GM19238 (cell line): ENCODE data around the gene PAN2.
"Not testable (repeated sequence)": the region's sequence is repeated elsewhere in the genome, so short reads cannot be mapped to it uniquely, and the experiment has no call there.

Experiments used
- DNase-seq: peaks from one replicate; pipeline ENCODE4 v3.0.0; 2011; ENCODE audit warnings: low spot score; ENCODE audit not compliant: insufficient read length

The PAN2 gene

GRCh38 chr12:56347255-56347654 is 13.5 kb upstream of the PAN2 start:
- not testable (repeated sequence) for DNase-seq

GRCh38 chr12:56346675-56347074 is 12.9 kb upstream of the PAN2 start:
- no peak for DNase-seq

GRCh38 chr12:56342290-56342689 is 8.5 kb upstream of the PAN2 start:
- DNase-seq = not testable (repeated sequence)

GRCh38 chr12:56341616-56342015 is 7.8 kb upstream of the PAN2 start:
- DNase-seq = no peak

GRCh38 chr12:56339158-56339422 is 5.3 kb upstream of the PAN2 start:
- no peak for DNase-seq

- no peak for DNase-seq
Observed at GRCh38 chr12:56338308-56339157, 4.7 kb upstream of the PAN2 start, which contains the start of gene IL23A. Gene IL23A (plus strand): TSS chr12:56338884. CDS start chr12:56339045, 161 bp downstream.

GRCh38 chr12:56337753-56338251 is 4.0 kb upstream of the PAN2 start:
- no peak for DNase-seq

- DNase-seq = no peak
Observed at GRCh38 chr12:56336361-56337167, 2.8 kb upstream of the PAN2 start.

- not testable (repeated sequence) for DNase-seq
Observed at GRCh38 chr12:56335527-56335926, 1.7 kb upstream of the PAN2 start.

- no peak for DNase-seq
Observed at GRCh38 chr12:56334490-56334793, 642 bp upstream of the PAN2 start.

- no peak for DNase-seq
Observed at GRCh38 chr12:56333197-56333678, 562 bp downstream of the PAN2 start.

- DNase-seq = no peak
Observed at GRCh38 chr12:56332512-56333196, 1.1 kb downstream of the PAN2 start.

GRCh38 chr12:56330936-56331490 is 2.8 kb downstream of the PAN2 start:
- DNase-seq = no peak

- no peak for DNase-seq
Observed at GRCh38 chr12:56326533-56326932, 7.3 kb downstream of the PAN2 start.

- no peak for DNase-seq
Observed at GRCh38 chr12:56326126-56326525, 7.7 kb downstream of the PAN2 start.

- DNase-seq = no peak
Observed at GRCh38 chr12:56324206-56324605, 9.6 kb downstream of the PAN2 start.

GRCh38 chr12:56321610-56322009 is 12.2 kb downstream of the PAN2 start:
- not testable (repeated sequence) for DNase-seq

- no peak for DNase-seq
Observed at GRCh38 chr12:56321027-56321426, 12.8 kb downstream of the PAN2 start.

GRCh38 chr12:56317675-56318074 is 16.1 kb downstream of the PAN2 start:
- DNase-seq = no peak

GRCh38 chr12:56315622-56316473 is 18.0 kb downstream of the PAN2 start, which contains the start of gene CNPY2:
Gene CNPY2 (minus strand): TSS chr12:56315988. CDS start chr12:56315217, 771 bp downstream.
- peak; percentile 92 for DNase-seq

GRCh38 chr12:56315249-56315621 is 18.6 kb downstream of the PAN2 start:
- DNase-seq = no peak
